Naive thymus-derived CD4-positive, alpha-beta T cell (primary cell): ENCODE data around the gene BABAM1. TPM values are rescaled to one million over a fixed set of nuclear protein-coding genes. Genes with fewer than 3 reads are reported as not detected.

Experiments used
- ATAC-seq: fragments of 150-1000 bp; cut with Tn5 transposase; 2 replicates; pipeline ENCODE4 v1.10.0; 2021; ENCODE audit warnings: mild to moderate bottlenecking, moderate library complexity
- CTCF ChIA-PET: fragments of 350-600 bp; sonication (Branson Sonifier 250); formaldehyde crosslinking; loops from one replicate; lab custom pipeline; 2021; ENCODE audit warnings: antibody characterized with exemption; lab: Charles Lee
- POLR2A ChIA-PET: fragments of 350-600 bp; sonication (Branson Sonifier 250); formaldehyde crosslinking; loops from one replicate; lab custom pipeline; 2021; ENCODE audit warnings: antibody characterized with exemption, inconsistent platforms; lab: Charles Lee
- DNase-seq, 9 donors: peaks; one replicate each; pipeline versions ENCODE4 v3.0.0 to v3.0.0-alpha.2; 2020 to 2022; ENCODE audit warnings: mixed read lengths in 1 of 9
- H3K27ac ChIP-seq: one replicate; pipeline ENCODE4 v1.7.0; 2013; ENCODE audit warnings: mild to moderate bottlenecking, low read depth, low read length, moderate library complexity
- H3K27me3 ChIP-seq, 2 donors: one replicate each; pipeline ENCODE4 v1.7.0; 2013; ENCODE audit warnings: low read length in 2 of 2, mild to moderate bottlenecking in 2 of 2, moderate library complexity in 2 of 2; ENCODE audit not compliant: control insufficient read depth in 2 of 2, insufficient read depth in 2 of 2
- H3K36me3 ChIP-seq, 3 experiments: 1 replicate in 2 of 3; 2 replicates in 1 of 3; pipeline ENCODE4 v1.7.0; 2013; ENCODE audit warnings: low read length in 3 of 3, mild to moderate bottlenecking in 3 of 3, moderate library complexity in 1 of 3; ENCODE audit not compliant: insufficient read depth in 3 of 3, control insufficient read depth in 2 of 3
- H3K4me1 ChIP-seq, 2 donors: one replicate each; pipeline ENCODE4 v1.7.0; 2013; ENCODE audit warnings: low read length in 2 of 2, mild to moderate bottlenecking in 2 of 2, moderate library complexity in 1 of 2; ENCODE audit not compliant: control insufficient read depth in 2 of 2, insufficient read depth in 2 of 2
- H3K4me3 ChIP-seq: 2 replicates; pipeline ENCODE4 v1.7.0; 2013; ENCODE audit warnings: mild to moderate bottlenecking, low read length
- H3K9me3 ChIP-seq, 3 experiments: 1 replicate in 2 of 3; 2 replicates in 1 of 3; pipeline ENCODE4 v1.7.0; 2013; ENCODE audit warnings: low read length in 3 of 3; ENCODE audit not compliant: control insufficient read depth in 2 of 3
- H3K27ac Mint-ChIP-seq, 9 donors: one replicate each; pipeline ENCODE4 v1.8.0; 2020 to 2022; ENCODE audit warnings: mixed read lengths in 9 of 9, mild to moderate bottlenecking in 8 of 9, moderate library complexity in 5 of 9, inconsistent platforms in 2 of 9
- H3K27me3 Mint-ChIP-seq, 5 donors: one replicate each; pipeline ENCODE4 v1.8.0; 2021 to 2022; ENCODE audit warnings: mixed read lengths in 5 of 5, mild to moderate bottlenecking in 1 of 5
- H3K36me3 Mint-ChIP-seq, 5 donors: one replicate each; pipeline ENCODE4 v1.8.0; 2020 to 2022; ENCODE audit warnings: mixed read lengths in 5 of 5, mild to moderate bottlenecking in 3 of 5, inconsistent platforms in 1 of 5
- H3K4me1 Mint-ChIP-seq, 7 donors: one replicate each; pipeline ENCODE4 v1.8.0; 2020 to 2022; ENCODE audit warnings: mixed read lengths in 7 of 7, mild to moderate bottlenecking in 3 of 7, inconsistent platforms in 1 of 7
- H3K4me3 Mint-ChIP-seq, 10 donors: one replicate each; pipeline ENCODE4 v1.8.0; 2020 to 2022; ENCODE audit warnings: mild to moderate bottlenecking in 10 of 10, mixed read lengths in 10 of 10, moderate library complexity in 6 of 10, inconsistent platforms in 2 of 10
- H3K9me3 Mint-ChIP-seq, 11 donors: one replicate each; pipeline ENCODE4 v1.8.0; 2020 to 2022; ENCODE audit warnings: mixed read lengths in 11 of 11, mild to moderate bottlenecking in 4 of 11, inconsistent platforms in 1 of 11, moderate library complexity in 1 of 11
- intact Hi-C, 2 donors: fragments of 100-400 bp; cut with micrococcal nuclease; formaldehyde crosslinking; loops; one replicate each; pipeline ENCODE4 v1.15.1; 2023
- polyA plus RNA-seq, 2 donors: library from polyadenylated mRNA; unstranded; fragments of 300-500 nt; fragmentation: Illumina TruSeq; gene quantifications; one replicate each; pipeline ENCODE4 v1.2.3, GENCODE V29; 2021
- total RNA-seq, 6 experiments: library from RNA in 5 of 6; stranded (reverse) in 5 of 6; gene quantifications; 1 replicate in 5 of 6; 2 replicates in 1 of 6; pipeline ENCODE4 v1.2.3 and lab custom pipeline; 2021 to 2026

BABAM1 gene
- 100 to 1,000 TPM in 2 of 5 experiments, 10 to 100 TPM in 3; 72.4 to 111 (median 95.6) TPM for total RNA-seq
- 100 to 1,000 TPM in 1 of 2 donors, 10 to 100 TPM in 1; 94.9 to 110 TPM for polyA plus RNA-seq
- 19.1 reads per million, percentile 49 among the genes with 10 or more reads in this experiment for total RNA-seq (lab: John Stamatoyannopoulos, UW)

DNA sequence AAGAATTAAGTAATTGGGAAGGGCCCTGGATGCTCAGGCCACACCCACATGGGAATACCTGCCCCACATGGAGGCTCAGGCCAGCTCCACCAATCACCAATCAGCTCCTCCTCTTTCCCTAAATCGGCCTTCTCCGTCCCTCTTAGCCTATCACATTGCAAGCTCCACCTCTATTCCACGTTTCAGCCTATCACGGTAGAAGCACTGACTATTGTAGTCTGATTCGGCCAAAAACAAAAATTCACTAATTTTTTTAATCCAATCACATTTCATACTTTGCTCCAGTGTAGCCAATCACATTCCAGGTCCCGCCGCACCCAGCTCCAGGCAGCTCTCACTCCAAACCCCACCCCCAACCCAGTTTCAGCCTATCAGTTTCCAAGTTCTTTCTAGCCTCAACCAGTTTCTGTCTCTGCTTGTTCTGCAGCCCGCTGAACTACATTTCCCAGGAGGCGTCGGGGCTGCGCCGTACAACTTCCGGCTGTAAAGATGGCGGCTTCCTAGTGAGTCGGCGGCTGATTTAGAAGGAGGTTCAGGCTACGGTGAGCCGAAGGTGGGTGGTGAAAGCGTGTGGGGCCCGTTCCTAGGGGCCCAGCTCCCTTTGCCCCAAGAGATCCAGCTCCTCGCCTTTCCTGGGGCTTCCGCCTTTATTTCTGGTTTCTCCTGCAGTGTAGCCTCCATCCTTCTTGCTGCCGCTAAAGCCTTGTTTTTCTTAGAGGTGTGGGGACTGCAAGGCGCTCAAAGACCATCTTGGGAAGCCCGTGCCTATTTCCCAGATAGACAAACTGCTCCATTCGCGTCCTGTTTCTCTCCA is at the start of gene BABAM1:
Gene BABAM1, plus strand, starts transcription at position 469 of the 814 bp plus-strand sequence. CDS start 1,364 bp downstream, outside the sequence.
- POLR2A ChIA-PET, result interaction anchor here (0.6 to 3.4 kb wide), 23 partner anchors 9 to 607 kb away, joined by 3 to 18 read pairs (median 4); partner anchors contain the start of genes DDA1, MVB12A, OCEL1 and PGLS
- H3K4me3 ChIP-seq, result peak within 1 kb of the TSS; percentile 84

DNA sequence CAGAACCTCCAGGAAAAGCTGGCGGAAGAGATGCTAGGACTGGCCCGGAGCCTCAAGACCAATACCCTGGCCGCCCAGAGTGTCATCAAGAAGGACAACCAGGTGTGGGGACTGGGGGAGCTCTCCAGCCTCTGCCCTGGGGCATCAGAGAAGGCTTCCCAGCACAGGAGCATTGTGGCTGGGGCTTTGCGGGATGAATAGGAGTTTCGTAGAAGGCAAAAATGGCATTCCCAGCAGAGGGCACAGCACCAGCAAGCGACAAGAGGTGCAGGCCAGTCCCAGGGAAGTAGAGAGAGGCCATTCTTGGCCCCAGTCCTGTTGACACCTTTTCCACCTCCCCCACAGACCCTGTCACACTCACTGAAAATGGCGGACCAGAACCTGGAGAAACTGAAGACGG is 48.0 kb upstream of the BABAM1 start:
- intact Hi-C loops, result loop anchor here in 1 of 2 donors (5.0 kb wide), 1 partner anchor 152 kb away; no protein-coding TSS in a partner anchor
- POLR2A ChIA-PET, result no interaction called here

More for the DNA sequence above, at the start of gene BABAM1:
- ATAC-seq, result peak; percentile 96
- CTCF ChIA-PET, result interaction anchor here (0.6 to 1.4 kb wide), 8 partner anchors 12 to 143 kb away, joined by 3 to 14 read pairs (median 4); partner anchors contain the start of gene MRPL34
- H3K9me3 ChIP-seq, result no peaks in the 10 kb centered on the region
- H3K4me1 ChIP-seq, result peaks cover 6 to 18% of the 10 kb centered on the region in 2 donors
- peaks cover 0 to 4% (median 0%) of the 10 kb centered on the region in 11 donors for H3K9me3 Mint-ChIP-seq
- H3K36me3 ChIP-seq, result peaks cover 0 to 24% (median 6%) of the 10 kb centered on the region in 3 experiments
- no peaks in the 10 kb centered on the region for H3K27me3 ChIP-seq
- H3K27me3 Mint-ChIP-seq, result peaks cover 0 to 2% (median 0%) of the 10 kb centered on the region in 5 donors
- peak within 1 kb of the TSS; percentile 68 to 92 (median 84) for H3K4me3 Mint-ChIP-seq
- H3K27ac ChIP-seq, result peak within 1 kb of the TSS; percentile 76
- DNase-seq, result peak; percentile 69 to 99 (median 99)
- intact Hi-C loops, result loop anchor here (1.0 to 2.0 kb wide), 13 partner anchors 20 to 266 kb away; partner anchors contain the start of genes GTPBP3 (in 2 of the 2), HAUS8 (in 2 of the 2), MRPL34 (in 2 of the 2) and MYO9B (in 2 of the 2)
- H3K4me1 Mint-ChIP-seq, result peaks cover 8 to 30% (median 22%) of the 10 kb centered on the region in 7 donors
- H3K36me3 Mint-ChIP-seq, result peaks cover 0 to 7% (median 4%) of the 10 kb centered on the region in 5 donors
- H3K27ac Mint-ChIP-seq, result peak within 1 kb of the TSS; percentile 69 to 93 (median 82)

DNA sequence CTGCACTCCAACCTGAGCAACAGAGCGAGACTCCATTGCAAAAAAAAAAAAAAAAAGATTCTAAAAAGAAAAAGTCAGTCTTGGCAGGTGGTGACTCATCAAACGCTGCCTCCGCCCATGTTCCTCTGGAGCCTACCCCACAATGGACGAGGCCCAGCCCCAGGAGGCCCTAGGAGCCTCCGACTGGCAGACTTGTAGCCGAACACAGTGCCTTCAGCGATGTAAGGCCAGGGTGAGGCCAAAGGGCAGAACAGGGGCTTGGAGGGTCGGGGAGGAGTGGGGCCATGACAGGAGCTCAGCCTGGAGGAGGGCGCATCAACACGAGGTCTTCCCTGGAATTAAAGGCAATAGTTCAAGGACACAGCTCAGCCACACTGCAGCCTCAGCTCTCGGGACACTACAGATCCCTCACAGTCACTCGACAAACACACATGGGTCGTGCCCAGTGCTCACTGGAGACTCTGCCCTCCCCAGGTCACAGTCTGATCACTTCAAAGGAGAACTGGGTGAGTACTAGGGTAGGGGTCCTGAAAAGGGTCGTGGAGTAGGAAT is 47.0 kb upstream of the BABAM1 start:
- Histone ChIP-seq H3K36me3 (peaks cover 0 to 26% (median 6%) of the 10 kb centered on the region in 3 experiments), H3K4me1 (peaks cover 6 to 9% of the 10 kb centered on the region in 2 donors), H3K9me3 (no peaks in the 10 kb centered on the region), H3K27ac (no peak overlapping the region), H3K4me3 (no peak overlapping the region), H3K27me3 (no peaks in the 10 kb centered on the region)
- H3K4me1 Mint-ChIP-seq, result peaks cover 0 to 8% (median 4%) of the 10 kb centered on the region in 7 donors
- ATAC-seq (peak; percentile 23), DNase-seq (no peak)
- intact Hi-C loops, result no loop called here
- H3K27ac Mint-ChIP-seq, result peak overlapping the region in 1 of 9 donors; percentile 25
- ChIA-PET POLR2A (interaction anchor here (1.2 kb wide), 1 partner anchor 24 kb away, joined by 3 read pairs; no protein-coding TSS in a partner anchor), CTCF (no interaction called here)
- H3K36me3 Mint-ChIP-seq, result peaks cover 4 to 27% (median 16%) of the 10 kb centered on the region in 5 donors
- H3K9me3 Mint-ChIP-seq, result peaks cover 0 to 2% (median 0%) of the 10 kb centered on the region in 11 donors
- no peaks in the 10 kb centered on the region for H3K27me3 Mint-ChIP-seq
- no peak overlapping the region for H3K4me3 Mint-ChIP-seq

More for the DNA sequence above, 48.0 kb upstream of the BABAM1 start:
- Histone ChIP-seq H3K4me1 (peaks cover 12 to 16% of the 10 kb centered on the region in 2 donors), H3K4me3 (no peak overlapping the region), H3K27me3 (no peaks in the 10 kb centered on the region), H3K27ac (no peak overlapping the region), H3K9me3 (no peaks in the 10 kb centered on the region), H3K36me3 (peaks cover 0 to 27% (median 6%) of the 10 kb centered on the region in 3 experiments)
- DNase-seq (no peak), ATAC-seq (no peak)
- Mint-ChIP-seq H3K36me3 (peaks cover 4 to 27% (median 18%) of the 10 kb centered on the region in 5 donors), H3K9me3 (peaks cover 0 to 2% (median 0%) of the 10 kb centered on the region in 11 donors), H3K4me1 (peaks cover 0 to 15% (median 12%) of the 10 kb centered on the region in 7 donors), H3K27ac (no peak overlapping the region), H3K27me3 (no peaks in the 10 kb centered on the region), H3K4me3 (no peak overlapping the region)
- CTCF ChIA-PET, result no interaction called here

DNA sequence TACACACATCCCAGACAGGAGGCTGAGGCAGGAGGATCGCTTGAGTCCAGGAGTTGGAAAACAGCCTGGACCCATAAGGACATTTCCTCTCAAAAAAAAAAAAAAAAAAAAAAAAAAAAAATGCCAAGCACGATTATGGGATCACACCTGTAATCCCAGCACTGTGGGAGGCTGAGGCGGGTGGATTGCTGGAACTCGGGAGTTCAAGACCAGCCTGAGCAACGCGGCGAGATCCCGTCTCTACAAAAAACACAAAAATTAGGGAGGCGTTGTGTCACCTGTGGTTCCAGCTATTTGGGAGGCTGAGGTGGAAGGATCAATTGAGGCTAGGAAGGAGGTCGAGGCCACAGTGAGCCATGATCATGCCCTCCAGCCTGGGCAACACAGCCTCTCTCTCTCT is 42.2 kb upstream of the BABAM1 start:
- Mint-ChIP-seq H3K4me3 (peak overlapping the region; percentile 43 to 98 (median 66)), H3K27me3 (no peaks in the 10 kb centered on the region), H3K27ac (peak overlapping the region in 3 of 9 donors; percentile 43 to 97 (median 86)), H3K36me3 (peaks cover 0 to 4% (median 0%) of the 10 kb centered on the region in 5 donors), H3K4me1 (peaks cover 3 to 8% (median 5%) of the 10 kb centered on the region in 7 donors), H3K9me3 (no peaks in the 10 kb centered on the region)
- Histone ChIP-seq H3K4me3 (no peak overlapping the region), H3K4me1 (peaks cover 0 to 2% of the 10 kb centered on the region in 2 donors), H3K9me3 (no peaks in the 10 kb centered on the region), H3K27me3 (no peaks in the 10 kb centered on the region), H3K27ac (peak overlapping the region; percentile 81), H3K36me3 (peaks cover 0 to 8% (median 0%) of the 10 kb centered on the region in 3 experiments)
- no peak for ATAC-seq
- ChIA-PET POLR2A (interaction anchor here (0.6 to 4.7 kb wide), 5 partner anchors 9 to 244 kb away, joined by 3 to 77 read pairs (median 3); partner anchors contain the start of gene USE1), CTCF (interaction anchor here (1.0 to 2.0 kb wide), 2 partner anchors 10 to 35 kb away, joined by 3 to 7 read pairs; no protein-coding TSS in a partner anchor)
- no peak for DNase-seq
- intact Hi-C loops, result loop anchor here in 1 of 2 donors (5.0 kb wide), 1 partner anchor 683 kb away; the partner anchor contains the start of gene CHERP

DNA sequence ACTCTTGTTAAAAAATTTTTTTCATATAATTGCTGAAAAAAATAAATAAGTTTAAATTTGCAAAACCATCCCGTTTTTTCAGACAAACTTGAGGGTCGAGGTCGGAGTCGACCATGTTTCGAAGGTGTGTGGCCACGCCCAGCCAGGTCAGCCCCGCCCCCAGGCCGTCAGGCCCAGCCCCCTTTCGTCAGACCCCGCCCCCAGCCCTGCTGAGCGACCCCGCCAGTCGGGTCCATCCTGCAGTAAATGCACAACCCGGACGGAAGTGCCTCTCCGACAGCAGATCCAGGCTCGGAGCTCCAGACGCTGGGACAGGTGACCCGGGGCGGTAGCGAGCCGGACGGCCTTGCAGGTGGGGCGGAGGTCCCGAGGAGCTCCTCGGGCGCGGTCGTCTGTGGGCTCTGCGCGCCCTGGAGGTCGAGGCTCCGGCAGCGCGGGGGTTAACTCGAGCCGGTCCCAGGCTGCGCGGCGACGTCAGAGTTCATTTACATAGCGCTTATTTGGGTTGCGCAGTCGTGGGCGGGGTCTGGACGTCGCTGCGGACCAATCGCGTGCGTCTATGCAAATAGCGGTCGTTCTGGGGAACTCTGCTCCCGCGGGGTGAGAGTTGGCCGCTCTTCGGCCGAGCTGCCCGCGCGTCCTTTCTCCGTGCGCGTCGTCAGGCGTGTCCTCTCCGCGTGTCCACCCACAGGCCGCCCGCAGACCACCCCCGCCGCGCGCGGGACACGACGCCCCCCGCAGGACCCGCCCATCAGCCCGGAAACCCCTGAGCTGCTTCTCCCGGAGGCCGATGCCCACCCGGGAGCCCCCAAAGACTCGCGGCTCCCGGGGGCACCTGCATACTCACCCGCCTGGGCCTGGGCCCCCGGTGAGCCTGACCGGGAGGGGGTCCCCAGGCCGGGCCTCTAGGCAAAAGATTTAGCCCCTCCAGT is 41.0 kb upstream of the BABAM1 start, which contains the start of gene OCEL1:
Gene OCEL1, plus strand, starts transcription at position 225 of the 932 bp plus-strand sequence. Its CDS starts 22 bp downstream, at position 247.
- no peaks in the 10 kb centered on the region for H3K27me3 ChIP-seq
- peak within 1 kb of the TSS; percentile 81 for H3K27ac ChIP-seq
- peak; percentile 94 for ATAC-seq
- peaks cover 0 to 2% of the 10 kb centered on the region in 2 donors for H3K4me1 ChIP-seq
- H3K36me3 Mint-ChIP-seq, result peaks cover 0 to 4% (median 0%) of the 10 kb centered on the region in 5 donors
- peaks cover 3 to 8% (median 5%) of the 10 kb centered on the region in 7 donors for H3K4me1 Mint-ChIP-seq
- H3K4me3 Mint-ChIP-seq, result peak within 1 kb of the TSS; percentile 82 to 98 (median 94)
- H3K27ac Mint-ChIP-seq, result peak within 1 kb of the TSS; percentile 86 to 99 (median 97)
- POLR2A ChIA-PET, result interaction anchor here (0.5 to 4.7 kb wide), 14 partner anchors 9 to 243 kb away, joined by 3 to 77 read pairs (median 4); partner anchors contain the start of genes USE1 and USHBP1
- CTCF ChIA-PET, result interaction anchor here (1.0 to 2.0 kb wide), 4 partner anchors 9 to 34 kb away, joined by 3 to 7 read pairs (median 4); partner anchors contain the start of gene USE1
- DNase-seq, result peak; percentile 91 to 98 (median 97)
- no peaks in the 10 kb centered on the region for H3K9me3 ChIP-seq
- peaks cover 0 to 11% (median 0%) of the 10 kb centered on the region in 3 experiments for H3K36me3 ChIP-seq
- no peaks in the 10 kb centered on the region for H3K27me3 Mint-ChIP-seq
- no peaks in the 10 kb centered on the region for H3K9me3 Mint-ChIP-seq
- H3K4me3 ChIP-seq, result peak within 1 kb of the TSS; percentile 98
- intact Hi-C loops, result loop anchor here (1.0 to 5.0 kb wide), 9 partner anchors 9 to 684 kb away; partner anchors contain the start of genes BABAM1 (in 2 of the 2), HAUS8 (in 2 of the 2), MYO9B (in 2 of the 2) and USE1 (in 2 of the 2)
